Astrocyte of the cerebellum (primary cell): ENCODE results near the gene KCNMB2.

ENCODE experiments used
- DNase-seq: peaks from one replicate; pipeline ENCODE4 v3.0.0-alpha.2; 2011; ENCODE audit warnings: low read depth
- H3K4me3 ChIP-seq: 2 replicates; pipeline ENCODE4 v1.5.1; 2011; ENCODE audit warnings: mild to moderate bottlenecking, low read depth, low read length, moderate library complexity
- CTCF ChIP-seq: IDR thresholded peaks from 2 replicates; pipeline ENCODE4 v1.5.1; 2012; ENCODE audit warnings: low read length, low read depth, moderate library complexity, mild to moderate bottlenecking; ENCODE audit errors: missing control alignments
- in situ Hi-C: cut with HindIII; loops from 2 replicates; pipeline ENCODE4 v1.10.0; 2017; ENCODE audit warnings: low sequenced_read_pairs

KCNMB2 gene

GRCh38 chr3:178810181-178810580 lies 273.9 kb downstream of the KCNMB2 start:
- no peak for TF ChIP-seq CTCF
- no peak for DNase-seq
- H3K4me3 ChIP-seq: no peak overlapping the region
- in situ Hi-C loops: no loop called here

- no peak overlapping the region for H3K4me3 ChIP-seq
- no peak for TF ChIP-seq CTCF
- in situ Hi-C loops: no loop called here
- no peak for DNase-seq
These were observed 286.5 kb downstream of the KCNMB2 start for GRCh38 chr3:178822722-178823121.

GRCh38 chr3:178823150-178823549 lies 286.9 kb downstream of the KCNMB2 start:
- no peak for DNase-seq
- in situ Hi-C loops: no loop called here
- H3K4me3 ChIP-seq: no peak overlapping the region
- TF ChIP-seq CTCF: no peak

GRCh38 chr3:178823591-178824246 lies 287.5 kb downstream of the KCNMB2 start:
- in situ Hi-C loops: no loop called here
- no peak for DNase-seq
- no peak overlapping the region for H3K4me3 ChIP-seq
- TF ChIP-seq CTCF: no peak

- TF ChIP-seq CTCF: no peak
- H3K4me3 ChIP-seq: no peak overlapping the region
- in situ Hi-C loops: no loop called here
- DNase-seq: no peak
These were observed 290.3 kb downstream of the KCNMB2 start for GRCh38 chr3:178826435-178827123.

GRCh38 chr3:178827285-178827856 lies 291.1 kb downstream of the KCNMB2 start:
- no peak for DNase-seq
- no peak overlapping the region for H3K4me3 ChIP-seq
- no peak for TF ChIP-seq CTCF
- in situ Hi-C loops: no loop called here
